Spinal cord (tissue), 10 donors: ENCODE results near the gene SIGLEC6. TPM values are rescaled to one million over a fixed set of nuclear protein-coding genes. Genes with fewer than 3 reads are reported as not detected.
"Not testable (repeated sequence)": the region's sequence is repeated elsewhere in the genome, so short reads cannot be mapped to it uniquely, and the experiment has no call there.

Experiments used
- DNase-seq, 6 donors: peaks; one replicate each; pipeline versions ENCODE4 v3.0.0 to v3.0.0-alpha.2; 2013 to 2015; ENCODE audit warnings: low spot score in 6 of 6, low read depth in 4 of 6
- H3K27ac ChIP-seq: one replicate; pipeline ENCODE4 v1.5.1; 2013; ENCODE audit warnings: low read depth, low read length, control low read depth
- H3K27me3 ChIP-seq: one replicate; pipeline ENCODE4 v1.6.1; 2013; ENCODE audit warnings: low read length; ENCODE audit not compliant: control insufficient read depth, insufficient read depth
- H3K36me3 ChIP-seq: one replicate; pipeline ENCODE4 v1.6.1; 2013; ENCODE audit warnings: low read length; ENCODE audit not compliant: control insufficient read depth, insufficient read depth
- H3K4me1 ChIP-seq: one replicate; pipeline ENCODE4 v1.6.1; 2013; ENCODE audit warnings: low read length; ENCODE audit not compliant: control insufficient read depth, insufficient read depth
- H3K4me3 ChIP-seq: one replicate; pipeline ENCODE4 v1.5.1; 2013; ENCODE audit warnings: low read depth, low read length, control low read depth
- H3K9me3 ChIP-seq: one replicate; pipeline ENCODE4 v1.6.1; 2013; ENCODE audit warnings: low read length; ENCODE audit not compliant: control insufficient read depth, insufficient read depth
- WGBS: methylation state at CpG from one replicate; pipeline ENCODE4 v1.1.5; 2013; ENCODE audit warnings: missing lambda C conversion rate; ENCODE audit not compliant: insufficient coverage; 5-methylcytosine and 5-hydroxymethylcytosine counted together
- polyA plus RNA-seq, 2 donors: library from polyadenylated mRNA; unstranded; fragments of 120-200 nt; gene quantifications; one replicate each; pipeline ENCODE4 v1.2.1, GENCODE V29; 2013; ENCODE audit not compliant: insufficient read length in 2 of 2
- total RNA-seq, 2 donors: library from RNA; depleted of rRNA in 1 of 2; stranded (reverse); fragments of 120-200 nt in 1 of 2; fragments of >200 nt in 1 of 2; gene quantifications; one replicate each; pipeline versions ENCODE4 v1.2.3 to v1.2.4, GENCODE V29; 2013 to 2014
- donor health status: healthy.

Gene SIGLEC6
- total and polyA plus RNA-seq, 4 donors = 0.11 TPM; not detected in 3

GRCh38 chr19:51503286-51503817 is 28.1 kb downstream of the SIGLEC6 start:
- Histone ChIP-seq H3K4me3 (no peak overlapping the region), H3K9me3 (no peaks in the 10 kb centered on the region), H3K27ac (no peak overlapping the region), H3K27me3 (no peaks in the 10 kb centered on the region), H3K4me1 (no peaks in the 10 kb centered on the region), H3K36me3 (no peaks in the 10 kb centered on the region)
- no peak for DNase-seq
- WGBS = 40% methylated on average over 1 of the region's 5 CpGs

- Histone ChIP-seq H3K9me3 (no peaks in the 10 kb centered on the region), H3K27me3 (peaks cover 2% of the 10 kb centered on the region), H3K4me3 (no peak within 1 kb of the TSS), H3K36me3 (no peaks in the 10 kb centered on the region), H3K4me1 (no peaks in the 10 kb centered on the region), H3K27ac (no peak within 1 kb of the TSS)
- DNase-seq = no peak
- 63% methylated on average over 4 of the region's 12 CpGs for WGBS
Observed at GRCh38 chr19:51501594-51502263, 29.7 kb downstream of the SIGLEC6 start, which contains the start of gene SIGLEC12. TSS of gene SIGLEC12 (minus strand) at chr19:51501800. CDS start at chr19:51501733, 67 bp downstream.

GRCh38 chr19:51500931-51501330 is 30.5 kb downstream of the SIGLEC6 start:
- not testable (repeated sequence) for H3K27ac ChIP-seq, DNase-seq, H3K27me3 ChIP-seq, H3K4me1 ChIP-seq, H3K4me3 ChIP-seq, H3K36me3 ChIP-seq, H3K9me3 ChIP-seq
- 69% methylated on average over 3 of the region's 8 CpGs for WGBS

GRCh38 chr19:51497666-51498065 is 33.8 kb downstream of the SIGLEC6 start:
- no peaks in the 10 kb centered on the region for H3K36me3 ChIP-seq
- no peaks in the 10 kb centered on the region for H3K9me3 ChIP-seq
- peaks cover 2% of the 10 kb centered on the region for H3K27me3 ChIP-seq
- H3K4me3 ChIP-seq = no peak overlapping the region
- no peaks in the 10 kb centered on the region for H3K4me1 ChIP-seq
- no peak for DNase-seq
- H3K27ac ChIP-seq = no peak overlapping the region
- WGBS = no CpG with 5 or more reads among the region's 3 CpGs

GRCh38 chr19:51493776-51494175 is 37.7 kb downstream of the SIGLEC6 start:
- no peak for DNase-seq
- Histone ChIP-seq H3K27ac (no peak overlapping the region), H3K9me3 (no peaks in the 10 kb centered on the region), H3K4me3 (no peak overlapping the region), H3K36me3 (no peaks in the 10 kb centered on the region), H3K27me3 (peaks cover 11% of the 10 kb centered on the region), H3K4me1 (no peaks in the 10 kb centered on the region)
- WGBS = 42% methylated on average over 2 of the region's 2 CpGs

GRCh38 chr19:51491586-51491985 is 39.9 kb downstream of the SIGLEC6 start:
- Histone ChIP-seq H3K36me3 (no peaks in the 10 kb centered on the region), H3K27me3 (peaks cover 9% of the 10 kb centered on the region), H3K27ac (no peak overlapping the region), H3K4me1 (no peaks in the 10 kb centered on the region), H3K9me3 (no peaks in the 10 kb centered on the region), H3K4me3 (no peak overlapping the region)
- no peak for DNase-seq
- 76% methylated on average over 4 of the region's 7 CpGs for WGBS

GRCh38 chr19:51490676-51491075 is 40.8 kb downstream of the SIGLEC6 start:
- H3K27me3 ChIP-seq = peaks cover 9% of the 10 kb centered on the region
- 25% methylated on average over 14 of the region's 14 CpGs for WGBS
- DNase-seq = no peak
- H3K4me3 ChIP-seq = no peak overlapping the region
- no peak overlapping the region for H3K27ac ChIP-seq
- no peaks in the 10 kb centered on the region for H3K36me3 ChIP-seq
- no peaks in the 10 kb centered on the region for H3K4me1 ChIP-seq
- H3K9me3 ChIP-seq = no peaks in the 10 kb centered on the region

GRCh38 chr19:51489113-51489512 is 42.4 kb downstream of the SIGLEC6 start:
- Histone ChIP-seq H3K27me3 (peaks cover 9% of the 10 kb centered on the region), H3K4me1 (no peaks in the 10 kb centered on the region), H3K27ac (no peak overlapping the region), H3K9me3 (no peaks in the 10 kb centered on the region), H3K4me3 (no peak overlapping the region), H3K36me3 (no peaks in the 10 kb centered on the region)
- WGBS = 57% methylated on average over 1 of the region's 2 CpGs
- DNase-seq = no peak

GRCh38 chr19:51488491-51488890 is 43.0 kb downstream of the SIGLEC6 start:
- no peaks in the 10 kb centered on the region for H3K36me3 ChIP-seq
- no peaks in the 10 kb centered on the region for H3K9me3 ChIP-seq
- no peak overlapping the region for H3K4me3 ChIP-seq
- no CpG with 5 or more reads among the region's 3 CpGs for WGBS
- no peaks in the 10 kb centered on the region for H3K4me1 ChIP-seq
- H3K27me3 ChIP-seq = peaks cover 11% of the 10 kb centered on the region
- H3K27ac ChIP-seq = no peak overlapping the region
- DNase-seq = no peak

- H3K36me3 ChIP-seq = no peaks in the 10 kb centered on the region
- no peak overlapping the region for H3K4me3 ChIP-seq
- H3K9me3 ChIP-seq = no peaks in the 10 kb centered on the region
- no peak overlapping the region for H3K27ac ChIP-seq
- WGBS = 81% methylated on average over 3 of the region's 5 CpGs
- peaks cover 5% of the 10 kb centered on the region for H3K27me3 ChIP-seq
- DNase-seq = no peak
- H3K4me1 ChIP-seq = no peaks in the 10 kb centered on the region
Observed at GRCh38 chr19:51485960-51486660, 45.4 kb downstream of the SIGLEC6 start.
